Neural cell (in vitro differentiated cells): ENCODE measurements around the gene PLCL1. TPM values are rescaled to one million over a fixed set of nuclear protein-coding genes. Genes with fewer than 3 reads are reported as not detected.

Source experiments
- H2AFZ ChIP-seq: fragments of 200-600, 300-800 bp; sonication (generic), shearing (Covaris generic); 2 replicates; pipeline ENCODE4 v1.6.0; 2014; ENCODE audit warnings: low read depth, mild to moderate bottlenecking, antibody characterized with exemption, low read length, moderate library complexity
- H3F3A ChIP-seq: fragments of 200-600 bp; shearing (Covaris generic); 2 replicates; pipeline ENCODE4 v1.6.1; 2016; ENCODE audit warnings: mild to moderate bottlenecking, moderate library complexity, mixed read lengths, antibody characterized with exemption, low read length; ENCODE audit not compliant: insufficient read depth, poor library complexity, severe bottlenecking
- H3K27ac ChIP-seq: fragments of 200-600, 300-800 bp; sonication (generic), shearing (Covaris generic); 2 replicates; pipeline ENCODE4 v1.5.1; 2014; ENCODE audit warnings: mild to moderate bottlenecking, low read length, moderate library complexity
- H3K27me3 ChIP-seq: fragments of 300-800, 200-600 bp; sonication (generic), shearing (Covaris generic); 2 replicates; pipeline ENCODE4 v1.6.0; 2014; ENCODE audit warnings: mild to moderate bottlenecking, low read depth, low read length, moderate library complexity; ENCODE audit not compliant: insufficient read depth
- H3K36me3 ChIP-seq: fragments of 300-800, 200-600 bp; sonication (generic), shearing (Covaris generic); 2 replicates; pipeline ENCODE4 v1.5.1; 2014; ENCODE audit warnings: mild to moderate bottlenecking, antibody characterized with exemption, low read length, moderate library complexity; ENCODE audit not compliant: insufficient read depth
- H3K4me2 ChIP-seq: fragments of 300-800, 200-600 bp; sonication (generic), shearing (Covaris generic); 2 replicates; pipeline ENCODE4 v1.6.0; 2014; ENCODE audit warnings: mild to moderate bottlenecking, low read length
- H3K4me3 ChIP-seq: fragments of 300-800, 200-600 bp; sonication (generic), shearing (Covaris generic); 2 replicates; pipeline ENCODE4 v1.5.1; 2014; ENCODE audit warnings: mild to moderate bottlenecking, low read length, moderate library complexity
- H3K79me2 ChIP-seq: fragments of 200-600 bp; shearing (Covaris generic); replicated peaks from 2 replicates; pipeline ENCODE4 v1.6.0; 2014; ENCODE audit warnings: mild to moderate bottlenecking, low read length, moderate library complexity; ENCODE audit not compliant: insufficient read depth
- H3K9ac ChIP-seq: fragments of 300-800, 200-600 bp; sonication (generic), shearing (Covaris generic); 2 replicates; pipeline ENCODE4 v1.6.1; 2016; ENCODE audit warnings: mild to moderate bottlenecking, low read length, mixed read lengths
- H3K9me2 ChIP-seq: fragments of 200-600 bp; shearing (Covaris generic); 2 replicates; pipeline ENCODE4 v1.6.1; 2016; ENCODE audit warnings: mild to moderate bottlenecking, low read length, mixed read lengths; ENCODE audit not compliant: insufficient read depth
- H3K9me3 ChIP-seq: fragments of 200-600, 300-800 bp; sonication (generic), shearing (Covaris generic); 2 replicates; pipeline ENCODE4 v1.6.1; 2016; ENCODE audit warnings: mild to moderate bottlenecking, mixed run types, low read length, moderate library complexity, mixed read lengths
- H4K20me1 ChIP-seq: fragments of 200-600 bp; shearing (Covaris generic); 2 replicates; pipeline ENCODE4 v1.6.1; 2016; ENCODE audit warnings: mild to moderate bottlenecking, mixed run types; ENCODE audit not compliant: insufficient read depth
- CTCF ChIP-seq: fragments of 450-650 bp; IDR thresholded peaks from 2 replicates; pipeline ENCODE4 v1.5.1; 2014; ENCODE audit warnings: antibody characterized with exemption, mild to moderate bottlenecking, moderate library complexity; ENCODE audit not compliant: poor library complexity, severe bottlenecking
- EP300 ChIP-seq: fragments of 450-650 bp; conservative IDR thresholded peaks from 2 replicates; pipeline ENCODE4 v1.6.1; 2014; ENCODE audit warnings: antibody characterized with exemption, mild to moderate bottlenecking, moderate library complexity; ENCODE audit not compliant: poor library complexity, severe bottlenecking
- EZH2 ChIP-seq: fragments of 200-600, 300-800 bp; shearing (Covaris generic), sonication (generic); IDR thresholded peaks from 2 replicates; pipeline ENCODE4 v1.6.1; 2014; ENCODE audit warnings: antibody characterized with exemption, low read length, borderline replicate concordance, mild to moderate bottlenecking; ENCODE audit not compliant: insufficient read depth, poor library complexity, severe bottlenecking
- MXI1 ChIP-seq: fragments of 450-650 bp; conservative IDR thresholded peaks from 2 replicates; pipeline ENCODE4 v1.6.1; 2014; ENCODE audit warnings: antibody characterized with exemption, mild to moderate bottlenecking; ENCODE audit not compliant: poor library complexity, severe bottlenecking
- POLR2AphosphoS5 ChIP-seq: IDR thresholded peaks from 2 replicates; pipeline ENCODE4 v1.6.1; 2012
- RAD21 ChIP-seq: fragments of 450-650 bp; conservative IDR thresholded peaks from 2 replicates; pipeline ENCODE4 v1.6.1; 2014; ENCODE audit warnings: antibody characterized with exemption, mild to moderate bottlenecking, moderate library complexity
- REST ChIP-seq: IDR thresholded peaks from 2 replicates; pipeline ENCODE4 v1.6.1; 2012; ENCODE audit warnings: borderline replicate concordance
- SMC3 ChIP-seq: fragments of 450-650 bp; conservative IDR thresholded peaks from 2 replicates; pipeline ENCODE4 v1.6.1; 2014; ENCODE audit warnings: antibody characterized with exemption, mild to moderate bottlenecking, moderate library complexity; ENCODE audit not compliant: poor library complexity
- TAF1 ChIP-seq: IDR thresholded peaks from 2 replicates; pipeline ENCODE4 v1.6.1; 2012; ENCODE audit warnings: low read depth
- polyA plus RNA-seq: library from polyadenylated mRNA; depleted of rRNA; stranded (reverse); fragments of >200 nt; gene quantifications from 2 replicates; pipeline ENCODE4 v1.2.3, GENCODE V29; 2014

PLCL1 gene
- polyA plus RNA-seq, 1 donor from 2014 or later, result 6.8 TPM

- no peaks in the 10 kb centered on the region for H3K79me2 ChIP-seq
- H3K4me2 ChIP-seq, result no peak overlapping the region
- no peaks in the 10 kb centered on the region for H3F3A ChIP-seq
- no peaks in the 10 kb centered on the region for H3K27me3 ChIP-seq
- no peak overlapping the region for H3K9ac ChIP-seq
- no peaks in the 10 kb centered on the region for H3K9me2 ChIP-seq
- H3K9me3 ChIP-seq, result no peaks in the 10 kb centered on the region
- TF ChIP-seq TAF1, result no peak
- no peak for TF ChIP-seq MXI1
- no peak for TF ChIP-seq POLR2AphosphoS5
- TF ChIP-seq EP300, result no peak
- no peak for TF ChIP-seq REST
- TF ChIP-seq CTCF, result no peak
- no peak for TF ChIP-seq RAD21
- no peak for TF ChIP-seq EZH2
- TF ChIP-seq SMC3, result no peak
- H3K27ac ChIP-seq, result no peak overlapping the region
- H2AFZ ChIP-seq, result no peak overlapping the region
- no peaks in the 10 kb centered on the region for H4K20me1 ChIP-seq
- H3K36me3 ChIP-seq, result no peaks in the 10 kb centered on the region
- no peak overlapping the region for H3K4me3 ChIP-seq
Measured at GRCh38 chr2:197759625-197760292, 44.6 kb upstream of the PLCL1 start.

GRCh38 chr2:197760293-197760657 is 44.1 kb upstream of the PLCL1 start:
- no peak for TF ChIP-seq MXI1
- TF ChIP-seq CTCF, result no peak
- no peak for TF ChIP-seq TAF1
- no peak for TF ChIP-seq RAD21
- no peak for TF ChIP-seq EP300
- no peak for TF ChIP-seq POLR2AphosphoS5
- no peak for TF ChIP-seq EZH2
- no peak for TF ChIP-seq REST
- TF ChIP-seq SMC3, result no peak
- no peaks in the 10 kb centered on the region for H3K79me2 ChIP-seq

More at GRCh38 chr2:197760293-197760657, 44.1 kb upstream of the PLCL1 start:
- no peaks in the 10 kb centered on the region for H3K9me2 ChIP-seq
- H4K20me1 ChIP-seq, result no peaks in the 10 kb centered on the region
- H3K27ac ChIP-seq, result no peak overlapping the region
- H3K4me3 ChIP-seq, result no peak overlapping the region
- no peak overlapping the region for H2AFZ ChIP-seq
- H3K9me3 ChIP-seq, result no peaks in the 10 kb centered on the region
- no peaks in the 10 kb centered on the region for H3K36me3 ChIP-seq
- no peak overlapping the region for H3K9ac ChIP-seq
- H3K27me3 ChIP-seq, result no peaks in the 10 kb centered on the region
- no peaks in the 10 kb centered on the region for H3F3A ChIP-seq
- no peak overlapping the region for H3K4me2 ChIP-seq
